BLaER1 (cell line): ENCODE measurements around the gene IRGC.
"Not testable (repeated sequence)": the region's sequence is repeated elsewhere in the genome, so short reads cannot be mapped to it uniquely, and the experiment has no call there.

Source experiments
- H3K27ac ChIP-seq: shearing (Covaris generic); formaldehyde crosslinking; 2 replicates; pipeline ENCODE4 v1.8.1; 2022
- H3K27me3 ChIP-seq: shearing (Covaris generic); formaldehyde crosslinking; 2 replicates; pipeline ENCODE4 v1.8.1; 2022
- H3K36me3 ChIP-seq: shearing (Covaris generic); formaldehyde crosslinking; 2 replicates; pipeline ENCODE4 v1.8.1; 2022
- H3K4me1 ChIP-seq: shearing (Covaris generic); formaldehyde crosslinking; 2 replicates; pipeline ENCODE4 v1.8.1; 2022
- H3K4me2 ChIP-seq: shearing (Covaris generic); formaldehyde crosslinking; 2 replicates; pipeline ENCODE4 v1.8.1; 2022
- H3K4me3 ChIP-seq: shearing (Covaris generic); formaldehyde crosslinking; 2 replicates; pipeline ENCODE4 v1.8.1; 2022
- H3K9ac ChIP-seq: shearing (Covaris generic); formaldehyde crosslinking; 2 replicates; pipeline ENCODE4 v1.8.1; 2022
- H3K9me3 ChIP-seq: shearing (Covaris generic); formaldehyde crosslinking; 2 replicates; pipeline ENCODE4 v1.8.1; 2022
- H4K20me1 ChIP-seq: shearing (Covaris generic); formaldehyde crosslinking; 2 replicates; pipeline ENCODE4 v1.8.1; 2022
- Cebpa-rat ChIP-seq: shearing (Covaris generic); IDR thresholded peaks from 2 replicates; pipeline ENCODE4 v1.8.1; 2022

The IRGC gene

GRCh38 chr19:43763473-43763939, 47.6 kb downstream of the IRGC start:
- Histone ChIP-seq H3K4me2 (peak overlapping the region; percentile 24), H3K4me3 (no peak overlapping the region), H3K27me3 (no peaks in the 10 kb centered on the region), H3K9ac (no peak overlapping the region), H3K36me3 (peaks cover 25% of the 10 kb centered on the region), H4K20me1 (no peaks in the 10 kb centered on the region), H3K9me3 (no peaks in the 10 kb centered on the region), H3K4me1 (peaks cover 55% of the 10 kb centered on the region), H3K27ac (peak overlapping the region; percentile 43)
- no peak for TF ChIP-seq Cebpa-rat

GRCh38 chr19:43764684-43765083, 48.8 kb downstream of the IRGC start:
- H3K4me3 ChIP-seq, H4K20me1 ChIP-seq, H3K9me3 ChIP-seq, H3K27me3 ChIP-seq: not testable (repeated sequence)
- H3K36me3 ChIP-seq: peaks cover 37% of the 10 kb centered on the region
- peak overlapping the region; percentile 49 for H3K9ac ChIP-seq
- peaks cover 44% of the 10 kb centered on the region for H3K4me1 ChIP-seq
- peak overlapping the region; percentile 78 for H3K4me2 ChIP-seq
- peak overlapping the region; percentile 62 for H3K27ac ChIP-seq

DNA sequence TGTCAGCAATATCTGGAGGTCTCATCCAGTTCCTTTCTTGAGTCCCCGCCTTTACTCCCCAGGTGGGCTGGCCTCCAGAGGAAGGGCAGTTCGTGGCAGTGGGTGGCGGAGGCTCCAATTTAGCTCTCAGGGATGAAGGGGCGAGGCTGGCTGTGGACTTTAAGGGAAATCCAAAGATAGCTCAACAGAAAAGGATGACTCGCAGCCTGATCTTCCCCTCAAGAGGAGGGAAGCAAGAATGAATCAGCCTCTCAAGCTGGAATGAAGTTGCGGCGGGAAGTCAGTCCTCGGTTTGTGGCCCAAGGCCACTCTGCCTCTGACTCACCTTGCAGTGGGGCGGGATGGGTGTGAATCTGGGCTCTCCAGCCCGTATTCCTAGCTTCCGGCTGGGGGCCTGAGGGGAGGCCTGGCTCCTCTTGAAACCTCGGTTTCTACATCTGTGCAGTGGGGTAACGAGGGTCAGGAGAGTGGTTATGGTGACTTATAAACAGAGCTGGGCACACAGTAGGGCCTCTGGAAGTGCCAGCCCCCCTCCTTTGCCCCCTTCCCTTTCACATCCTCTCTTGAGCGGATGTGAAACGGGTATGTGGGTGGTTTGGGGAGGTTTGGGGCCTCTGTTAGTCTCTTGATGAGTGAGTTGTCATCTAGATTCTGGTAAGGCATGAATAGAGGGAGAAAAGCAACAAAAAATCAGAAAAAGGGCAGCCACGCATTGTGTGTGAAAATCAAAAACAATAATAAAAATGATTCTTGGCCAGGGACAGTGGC, 49.4 kb downstream of the IRGC start:
- no peaks in the 10 kb centered on the region for H3K27me3 ChIP-seq
- peak overlapping the region; percentile 62 for H3K27ac ChIP-seq
- no peaks in the 10 kb centered on the region for H3K9me3 ChIP-seq
- peak overlapping the region; percentile 78 for H3K4me2 ChIP-seq
- peaks cover 43% of the 10 kb centered on the region for H3K36me3 ChIP-seq
- H3K9ac ChIP-seq: peak overlapping the region; percentile 49
- 0 out of 2 replicates have a peak overlapping the region, but pooled peaks have one; percentile 4 for H3K4me3 ChIP-seq
- H3K4me1 ChIP-seq: peaks cover 44% of the 10 kb centered on the region
- no peak for TF ChIP-seq Cebpa-rat
- H4K20me1 ChIP-seq: no peaks in the 10 kb centered on the region

GRCh38 chr19:43766755-43767043, 50.8 kb downstream of the IRGC start:
- Histone ChIP-seq H3K27ac (peak overlapping the region; percentile 62; the same call in 1 of the 2 replicates), H3K27me3 (no peaks in the 10 kb centered on the region), H3K36me3 (peaks cover 57% of the 10 kb centered on the region), H3K4me3 (no peak overlapping the region), H3K9me3 (no peaks in the 10 kb centered on the region), H3K4me2 (peak overlapping the region; percentile 78), H3K9ac (no peak overlapping the region), H4K20me1 (no peaks in the 10 kb centered on the region), H3K4me1 (peaks cover 44% of the 10 kb centered on the region)
- TF ChIP-seq Cebpa-rat: no peak

DNA sequence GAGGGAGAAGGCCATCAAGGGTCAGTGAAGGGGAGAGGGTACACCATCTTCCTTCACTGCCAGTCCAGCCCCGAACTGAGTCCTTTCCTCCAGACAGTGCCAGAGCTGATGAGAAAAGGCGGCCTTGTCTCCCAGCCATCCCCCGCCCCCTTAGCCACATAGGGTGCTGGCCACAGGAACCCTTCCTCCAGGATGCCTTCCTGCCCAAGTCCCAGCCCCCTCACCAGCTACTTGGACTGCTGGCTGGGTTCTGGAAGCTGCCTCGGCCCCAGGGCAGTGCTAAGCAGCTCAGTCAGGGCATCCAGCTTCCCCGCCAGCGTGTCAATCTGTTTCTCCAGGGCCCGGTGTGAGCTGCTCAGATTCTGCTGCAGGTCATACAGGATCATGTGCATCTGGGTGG, 51.4 kb downstream of the IRGC start:
- Histone ChIP-seq H4K20me1 (no peaks in the 10 kb centered on the region), H3K4me2 (0 out of 2 replicates have a peak overlapping the region, but pooled peaks have one; percentile 78), H3K27me3 (no peaks in the 10 kb centered on the region), H3K9me3 (no peaks in the 10 kb centered on the region), H3K4me3 (no peak overlapping the region), H3K4me1 (peaks cover 44% of the 10 kb centered on the region), H3K9ac (no peak overlapping the region), H3K27ac (peak overlapping the region; percentile 62; the same call in 1 of the 2 replicates), H3K36me3 (peaks cover 64% of the 10 kb centered on the region)
- no peak for TF ChIP-seq Cebpa-rat

- Histone ChIP-seq H3K27ac (no peak overlapping the region), H3K36me3 (peaks cover 69% of the 10 kb centered on the region), H3K4me2 (no peak overlapping the region)
These were observed 51.9 kb downstream of the IRGC start for GRCh38 chr19:43767818-43768217.

GRCh38 chr19:43768273-43769050, 52.6 kb downstream of the IRGC start:
- Histone ChIP-seq H3K27ac (no peak overlapping the region), H3K4me1 (peaks cover 51% of the 10 kb centered on the region), H3K9me3 (no peaks in the 10 kb centered on the region), H3K36me3 (peaks cover 75% of the 10 kb centered on the region), H4K20me1 (no peaks in the 10 kb centered on the region), H3K27me3 (no peaks in the 10 kb centered on the region), H3K4me2 (no peak overlapping the region), H3K4me3 (no peak overlapping the region), H3K9ac (no peak overlapping the region)
- TF ChIP-seq Cebpa-rat: no peak

More at GRCh38 chr19:43767818-43768217, 51.9 kb downstream of the IRGC start:
- Histone ChIP-seq H3K9me3 (no peaks in the 10 kb centered on the region), H4K20me1 (no peaks in the 10 kb centered on the region), H3K4me1 (peaks cover 47% of the 10 kb centered on the region), H3K4me3 (no peak overlapping the region), H3K9ac (no peak overlapping the region), H3K27me3 (no peaks in the 10 kb centered on the region)
- no peak for TF ChIP-seq Cebpa-rat

GRCh38 chr19:43769256-43769655, 53.4 kb downstream of the IRGC start:
- Histone ChIP-seq H3K27me3 (no peaks in the 10 kb centered on the region), H3K4me3 (no peak overlapping the region), H3K9me3 (no peaks in the 10 kb centered on the region), H3K9ac (no peak overlapping the region), H3K27ac (no peak overlapping the region), H3K4me2 (no peak overlapping the region), H4K20me1 (no peaks in the 10 kb centered on the region), H3K4me1 (peaks cover 51% of the 10 kb centered on the region), H3K36me3 (peaks cover 83% of the 10 kb centered on the region)
- TF ChIP-seq Cebpa-rat: no peak
